CD8-positive, alpha-beta T cell (primary cell): ENCODE measurements around the gene CS. TPM values are rescaled to one million over a fixed set of nuclear protein-coding genes. Genes with fewer than 3 reads are reported as not detected.

Source experiments
- total RNA-seq, 46 experiments: library from RNA in 2 of 46; stranded (reverse) in 2 of 46; gene quantifications; one replicate each; pipeline ENCODE4 v1.2.3 and lab custom pipeline; 2021 to 2026

CS gene
- total RNA-seq, 2 experiments from 2014 or later: 154 to 159 TPM

Other genes starting within 250 kb of the CS start
- 1 to 10 TPM in 1 of 2 experiments, under 1 TPM in 1; 0.90 to 1.5 TPM for gene ERBB3, start 220.2 kb downstream of the CS start, total RNA-seq
- gene PA2G4, start 195.8 kb downstream of the CS start, total RNA-seq: 10 to 100 TPM; 61.6 to 62.4 TPM
- gene RPL41, start 183.7 kb downstream of the CS start, total RNA-seq: 1,000 to 10,000 TPM; 5,791 to 5,914 TPM
- 1 to 10 TPM; 9.0 TPM for gene ZC3H10, start 182.1 kb downstream of the CS start, total RNA-seq
- 10 to 100 TPM; 82.4 to 83.0 TPM for gene ESYT1, start 172.1 kb downstream of the CS start, total RNA-seq
- gene MYL6B, start 147.7 kb downstream of the CS start, total RNA-seq: 1 to 10 TPM; 4.0 to 5.9 TPM
- gene MYL6, start 142.0 kb downstream of the CS start, total RNA-seq: 100 to 1,000 TPM; 580 to 582 TPM
- 100 to 1,000 TPM; 109 to 113 TPM for gene SMARCC2, start 110.8 kb downstream of the CS start, total RNA-seq
- 10 to 100 TPM; 41.0 to 41.6 TPM for gene RNF41, start 78.4 kb downstream of the CS start, total RNA-seq
- 1 to 10 TPM; 6.8 to 7.4 TPM for gene NABP2, start 76.0 kb downstream of the CS start, total RNA-seq
- not detected for gene SLC39A5, start 70.3 kb downstream of the CS start, total RNA-seq
- gene ANKRD52, start 41.9 kb downstream of the CS start, total RNA-seq: 10 to 100 TPM; 27.7 to 29.9 TPM
- gene COQ10A, start 33.4 kb downstream of the CS start, total RNA-seq: 10 to 100 TPM; 29.5 to 38.8 TPM
- 10 to 100 TPM; 23.5 to 33.9 TPM for gene CNPY2, start 15.7 kb upstream of the CS start, total RNA-seq
- gene PAN2, start 33.7 kb upstream of the CS start, total RNA-seq: 100 to 1,000 TPM; 111 to 113 TPM
- 10 to 100 TPM; 21.3 to 26.7 TPM for gene IL23A, start 38.6 kb upstream of the CS start, total RNA-seq
- gene STAT2, start 59.8 kb upstream of the CS start, total RNA-seq: 10 to 100 TPM; 71.8 to 81.9 TPM
- not detected for gene APOF, start 62.5 kb upstream of the CS start, total RNA-seq
- 1 to 10 TPM; 1.7 to 2.2 TPM for gene TIMELESS, start 149.1 kb upstream of the CS start, total RNA-seq
- not detected for gene MIP, start 154.3 kb upstream of the CS start, total RNA-seq
- gene SPRYD4, start 168.2 kb upstream of the CS start, total RNA-seq: 1 to 10 TPM; 6.8 to 6.9 TPM
- 1 to 10 TPM; 1.5 to 1.7 TPM for gene GLS2, start 187.8 kb upstream of the CS start, total RNA-seq
- gene RBMS2, start 221.5 kb upstream of the CS start, total RNA-seq: 1 to 10 TPM; 8.3 to 9.9 TPM